GM12874 (cell line): ENCODE data around the gene C5orf63.

Experiments used
- CTCF ChIP-seq: IDR thresholded peaks from 2 replicates; pipeline ENCODE4 v1.5.1; 2011; ENCODE audit warnings: low read depth, mild to moderate bottlenecking, control low read depth, low read length, moderate library complexity; ENCODE audit not compliant: insufficient read depth

C5orf63 gene

GRCh38 chr5:127001621-127002296, 71.5 kb downstream of the C5orf63 start:
- no peak for TF ChIP-seq CTCF
